ENCODE data around the gene ETV7. TPM values are rescaled to one million over a fixed set of nuclear protein-coding genes. Genes with fewer than 3 reads are reported as not detected.
A peak's percentile ranks its signal among the peaks of the same experiment; 100 is the strongest.

The ETV7 gene
- not detected for polyA plus RNA-seq (2013, experiment 1 of 2)
- polyA plus RNA-seq (2013, experiment 2 of 2) = not detected

GRCh38 chr6:36387440-36388303 lies at the start of gene ETV7:
ETV7 (minus strand) TSS chr6:36387669; CDS start chr6:36387541, 128 bp downstream.
- Histone ChIP-seq H3K4me3 (ENCODE audit: extremely low read depth, insufficient read depth, low read length, poor library complexity, severe bottlenecking) (peak within 1 kb of the TSS; percentile 31), H3K9me3 (ENCODE audit: control insufficient read depth, low read length) (no peaks in the 10 kb centered on the region), H3K27ac (ENCODE audit: low read depth, low read length, severe bottlenecking) (no peak within 1 kb of the TSS), H3K36me3 (ENCODE audit: control insufficient read depth, insufficient read depth, low read length) (no peaks in the 10 kb centered on the region), H3K4me1 (ENCODE audit: control insufficient read depth, insufficient read depth, low read length, poor library complexity, severe bottlenecking) (peaks cover 14% of the 10 kb centered on the region)
- 5 to 10% methylated on average over 52 to 61 of the region's 65 CpGs for WGBS, 2 experiments (ENCODE audit: insufficient coverage in 2 of 2)

DNA sequence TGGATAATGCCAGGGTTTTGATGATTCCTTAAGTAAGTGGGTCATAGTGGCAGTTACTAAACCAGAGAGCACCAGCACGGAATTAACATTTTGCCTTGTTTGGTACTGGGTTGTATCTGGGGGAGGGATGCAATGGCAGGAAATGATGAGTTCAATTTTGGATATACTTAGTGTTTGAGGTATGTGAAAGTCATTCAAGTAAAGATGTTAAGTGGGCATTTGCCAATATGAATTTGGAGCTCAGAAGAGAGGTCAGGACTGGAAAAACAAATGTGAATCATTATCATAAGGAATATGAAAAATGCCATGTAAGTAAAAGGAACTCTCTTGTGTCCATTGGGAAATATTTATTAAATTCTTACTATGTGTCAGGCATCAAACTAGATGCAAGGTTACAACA lies 49.0 kb upstream of the ETV7 start:
- Histone ChIP-seq H3K9me3 (ENCODE audit: control insufficient read depth, low read length) (no peaks in the 10 kb centered on the region), H3K4me3 (ENCODE audit: extremely low read depth, insufficient read depth, low read length, poor library complexity, severe bottlenecking) (no peak overlapping the region), H3K4me1 (ENCODE audit: control insufficient read depth, insufficient read depth, low read length, poor library complexity, severe bottlenecking) (peaks cover 27% of the 10 kb centered on the region), H3K36me3 (ENCODE audit: control insufficient read depth, insufficient read depth, low read length) (no peaks in the 10 kb centered on the region), H3K27ac (ENCODE audit: low read depth, low read length, severe bottlenecking) (no peak overlapping the region)
- 100% methylated on average over 1 of the region's 1 CpG for WGBS, 2 experiments (ENCODE audit: insufficient coverage in 2 of 2)

DNA sequence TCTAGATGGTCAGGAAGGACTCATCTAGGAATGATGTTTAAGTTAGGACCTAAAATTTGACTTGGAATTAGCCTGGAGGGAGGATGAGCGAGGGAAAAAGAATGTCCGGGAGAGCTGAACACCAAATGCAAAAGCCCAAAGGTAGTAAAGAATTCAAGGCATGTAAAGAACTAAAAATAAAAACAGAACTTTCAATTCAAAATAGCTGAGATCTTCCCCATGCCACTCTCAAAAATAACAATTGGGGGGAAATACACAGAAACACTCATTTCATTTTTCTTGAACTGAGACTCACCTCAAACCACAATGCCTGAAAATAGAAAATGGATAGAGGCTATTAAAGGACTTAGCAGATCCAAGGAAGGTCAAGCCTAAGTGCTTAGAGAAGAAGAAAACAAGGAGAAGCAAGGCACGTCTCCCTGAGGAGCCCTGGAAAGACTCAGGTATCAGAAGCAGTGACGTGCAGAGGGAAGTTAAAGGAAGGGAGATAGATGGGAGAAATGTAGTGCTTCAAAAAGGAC lies 44.7 kb upstream of the ETV7 start:
- H3K4me3 ChIP-seq (ENCODE audit: extremely low read depth, insufficient read depth, low read length, poor library complexity, severe bottlenecking) = no peak overlapping the region
- peaks cover 25% of the 10 kb centered on the region for H3K4me1 ChIP-seq (ENCODE audit: control insufficient read depth, insufficient read depth, low read length, poor library complexity, severe bottlenecking)
- H3K9me3 ChIP-seq (ENCODE audit: control insufficient read depth, low read length) = no peaks in the 10 kb centered on the region
- H3K27ac ChIP-seq (ENCODE audit: low read depth, low read length, severe bottlenecking) = peak overlapping the region; percentile 86
- WGBS, 2 experiments (ENCODE audit: insufficient coverage in 2 of 2) = 52 to 84% methylated on average over 2 of the region's 4 CpGs
- H3K36me3 ChIP-seq (ENCODE audit: control insufficient read depth, insufficient read depth, low read length) = no peaks in the 10 kb centered on the region

DNA sequence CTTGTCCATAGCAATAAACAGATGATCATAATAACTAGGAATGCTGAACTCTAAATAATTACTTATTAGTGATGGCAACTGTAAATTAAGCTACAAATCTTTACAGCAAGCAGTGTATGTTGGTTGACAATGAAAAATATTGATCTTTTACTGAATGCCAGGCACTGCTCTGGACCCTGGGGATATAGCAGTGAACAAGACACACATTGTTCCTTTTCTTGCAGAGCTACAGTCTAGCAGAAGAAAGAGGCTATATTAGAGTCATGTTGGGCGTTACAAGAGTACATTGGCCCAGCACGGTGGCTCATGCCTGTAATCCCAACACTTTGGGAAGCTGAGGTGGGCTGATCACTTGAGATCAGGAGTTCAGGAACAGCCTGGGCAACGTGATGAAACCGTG lies 43.7 kb upstream of the ETV7 start:
- H3K27ac ChIP-seq (ENCODE audit: low read depth, low read length, severe bottlenecking) = no peak overlapping the region
- no peaks in the 10 kb centered on the region for H3K36me3 ChIP-seq (ENCODE audit: control insufficient read depth, insufficient read depth, low read length)
- WGBS, 2 experiments (ENCODE audit: insufficient coverage in 2 of 2) = 92 to 97% methylated on average over 4 of the region's 4 CpGs
- H3K4me3 ChIP-seq (ENCODE audit: extremely low read depth, insufficient read depth, low read length, poor library complexity, severe bottlenecking) = no peak overlapping the region
- H3K9me3 ChIP-seq (ENCODE audit: control insufficient read depth, low read length) = no peaks in the 10 kb centered on the region
- peaks cover 25% of the 10 kb centered on the region for H3K4me1 ChIP-seq (ENCODE audit: control insufficient read depth, insufficient read depth, low read length, poor library complexity, severe bottlenecking)

DNA sequence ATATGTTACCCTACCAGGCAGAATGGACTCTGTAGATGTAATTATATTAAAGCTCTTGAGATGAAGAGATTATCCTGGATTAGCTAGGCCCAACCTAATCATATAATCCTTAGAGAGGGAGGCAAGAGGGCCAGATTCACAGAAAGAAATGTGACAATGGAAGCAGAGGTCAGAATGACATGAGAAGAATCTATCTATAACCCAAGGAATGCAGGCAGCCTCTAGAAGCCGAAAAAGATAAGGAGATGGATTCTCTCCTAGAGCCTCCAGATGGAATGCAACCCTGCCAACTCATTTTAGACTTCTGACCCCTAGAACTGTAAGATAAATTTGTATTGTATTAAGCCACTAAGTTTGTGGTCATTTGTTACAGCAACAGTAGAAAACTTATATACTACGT lies 42.9 kb upstream of the ETV7 start:
- H3K27ac ChIP-seq (ENCODE audit: low read depth, low read length, severe bottlenecking) = peak overlapping the region; percentile 46
- H3K36me3 ChIP-seq (ENCODE audit: control insufficient read depth, insufficient read depth, low read length) = no peaks in the 10 kb centered on the region
- no peak overlapping the region for H3K4me3 ChIP-seq (ENCODE audit: extremely low read depth, insufficient read depth, low read length, poor library complexity, severe bottlenecking)
- H3K4me1 ChIP-seq (ENCODE audit: control insufficient read depth, insufficient read depth, low read length, poor library complexity, severe bottlenecking) = peaks cover 21% of the 10 kb centered on the region
- WGBS, 2 experiments (ENCODE audit: insufficient coverage in 2 of 2) = no CpG with 5 or more reads among the region's 2 CpGs
- no peaks in the 10 kb centered on the region for H3K9me3 ChIP-seq (ENCODE audit: control insufficient read depth, low read length)

DNA sequence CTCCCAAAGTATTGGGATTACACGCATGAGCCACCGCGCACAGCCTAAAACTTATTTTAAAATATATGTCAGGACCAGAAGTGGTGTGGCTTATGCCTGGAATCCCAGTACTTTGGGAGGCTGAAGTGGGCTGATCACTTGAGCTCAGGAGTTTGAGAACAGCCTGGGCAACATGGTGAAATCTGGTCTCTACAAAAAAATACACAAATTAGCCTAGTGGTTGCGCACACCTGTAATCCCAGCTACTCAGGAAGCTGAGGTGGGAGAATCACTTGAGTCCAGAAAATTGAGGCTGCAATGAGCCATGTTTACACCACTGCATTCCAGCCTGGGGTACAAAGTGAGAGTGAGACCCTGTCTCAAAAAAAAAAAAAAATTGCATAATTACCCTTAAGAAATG lies 41.4 kb upstream of the ETV7 start:
- Histone ChIP-seq H3K4me1 (ENCODE audit: control insufficient read depth, insufficient read depth, low read length, poor library complexity, severe bottlenecking) (peaks cover 21% of the 10 kb centered on the region), H3K36me3 (ENCODE audit: control insufficient read depth, insufficient read depth, low read length) (no peaks in the 10 kb centered on the region), H3K4me3 (ENCODE audit: extremely low read depth, insufficient read depth, low read length, poor library complexity, severe bottlenecking) (no peak overlapping the region), H3K9me3 (ENCODE audit: control insufficient read depth, low read length) (no peaks in the 10 kb centered on the region), H3K27ac (ENCODE audit: low read depth, low read length, severe bottlenecking) (no peak overlapping the region)
- WGBS, 2 experiments (ENCODE audit: insufficient coverage in 2 of 2) = 97 to 100% methylated on average over 1 to 3 of the region's 4 CpGs

DNA sequence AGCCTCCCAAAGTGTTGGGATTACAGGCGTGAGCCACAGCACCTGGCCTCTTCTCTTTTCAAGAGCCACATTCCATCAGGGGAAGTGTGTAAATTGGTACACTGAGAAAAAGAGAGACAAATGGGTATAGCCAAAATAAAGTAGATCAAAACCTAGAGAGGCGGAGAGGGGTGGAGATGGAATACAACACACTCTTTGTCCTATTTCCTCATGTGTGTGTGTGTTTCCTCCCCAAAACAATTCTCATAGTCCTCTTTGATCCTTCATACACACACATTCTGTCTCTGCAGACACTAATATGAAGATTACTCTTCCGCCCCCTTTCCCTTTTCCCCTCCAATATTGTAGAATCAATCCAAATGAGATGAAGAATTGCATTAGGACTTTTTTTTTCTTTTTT lies 39.2 kb upstream of the ETV7 start:
- Histone ChIP-seq H3K9me3 (ENCODE audit: control insufficient read depth, low read length) (no peaks in the 10 kb centered on the region), H3K27ac (ENCODE audit: low read depth, low read length, severe bottlenecking) (no peak overlapping the region), H3K36me3 (ENCODE audit: control insufficient read depth, insufficient read depth, low read length) (no peaks in the 10 kb centered on the region), H3K4me1 (ENCODE audit: control insufficient read depth, insufficient read depth, low read length, poor library complexity, severe bottlenecking) (peaks cover 13% of the 10 kb centered on the region), H3K4me3 (ENCODE audit: extremely low read depth, insufficient read depth, low read length, poor library complexity, severe bottlenecking) (no peak overlapping the region)
- no CpG with 5 or more reads among the region's 3 CpGs for WGBS, 2 experiments (ENCODE audit: insufficient coverage in 2 of 2)

DNA sequence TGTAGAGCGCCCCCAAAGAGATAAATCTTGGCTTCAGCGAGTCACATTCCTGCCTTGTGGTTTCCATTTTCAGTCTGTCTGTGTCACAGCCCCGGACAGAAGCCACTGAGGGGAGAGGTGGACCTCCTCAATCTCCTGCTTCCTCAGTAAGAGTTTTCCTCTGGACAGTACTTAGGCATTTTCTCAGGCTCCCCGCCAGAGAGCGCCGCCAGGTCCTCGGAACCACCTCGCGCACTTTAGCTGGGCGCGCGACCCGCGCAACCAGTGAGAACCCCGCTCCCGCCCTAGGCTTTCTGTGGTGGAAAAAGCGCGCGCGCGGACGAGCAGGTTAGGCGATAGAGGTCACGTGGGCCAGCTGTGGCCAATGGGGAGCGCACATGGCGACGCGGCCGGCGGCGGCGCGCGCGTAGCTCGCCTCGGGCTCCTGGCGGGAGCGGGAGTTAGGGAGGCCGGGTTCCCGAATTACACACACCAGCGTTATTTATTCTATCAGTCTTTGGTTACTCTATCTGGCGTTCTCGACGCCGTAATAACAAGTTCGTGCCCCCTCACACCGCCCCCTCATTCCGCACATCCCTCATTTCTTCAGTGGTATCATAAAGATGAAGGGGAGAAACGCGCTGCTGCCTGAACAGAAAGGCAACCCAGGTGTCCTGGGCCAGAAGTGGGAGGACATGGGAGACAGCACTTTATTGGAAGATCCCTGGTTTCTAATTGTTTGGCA lies 35.8 kb upstream of the ETV7 start:
- H3K27ac ChIP-seq (ENCODE audit: low read depth, low read length, severe bottlenecking) = peak overlapping the region; percentile 83
- H3K36me3 ChIP-seq (ENCODE audit: control insufficient read depth, insufficient read depth, low read length) = no peaks in the 10 kb centered on the region
- peaks cover 5% of the 10 kb centered on the region for H3K4me1 ChIP-seq (ENCODE audit: control insufficient read depth, insufficient read depth, low read length, poor library complexity, severe bottlenecking)
- H3K9me3 ChIP-seq (ENCODE audit: control insufficient read depth, low read length) = no peaks in the 10 kb centered on the region
- WGBS, 2 experiments (ENCODE audit: insufficient coverage in 2 of 2) = 2 to 3% methylated on average over 34 to 40 of the region's 51 CpGs
- H3K4me3 ChIP-seq (ENCODE audit: extremely low read depth, insufficient read depth, low read length, poor library complexity, severe bottlenecking) = peak overlapping the region; percentile 29

DNA sequence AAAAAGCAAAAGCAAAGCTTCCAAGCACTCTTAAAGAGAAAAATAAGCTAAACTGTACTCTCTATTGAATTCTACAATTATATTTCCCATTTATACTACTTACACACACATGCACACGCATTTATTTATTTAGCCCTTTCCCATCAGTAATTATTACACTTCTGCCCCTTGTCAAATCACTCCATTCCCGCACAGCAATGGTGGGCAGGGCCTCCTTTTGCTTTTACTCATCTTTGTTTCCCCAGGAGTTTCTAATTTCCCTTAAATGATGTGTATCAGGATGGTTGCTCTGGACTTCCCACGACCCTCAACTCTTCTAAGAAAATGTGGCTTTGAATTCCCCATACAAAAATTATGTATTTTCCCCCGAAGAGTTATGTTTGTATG lies 35.2 kb upstream of the ETV7 start:
- Histone ChIP-seq H3K36me3 (ENCODE audit: control insufficient read depth, insufficient read depth, low read length) (no peaks in the 10 kb centered on the region), H3K27ac (ENCODE audit: low read depth, low read length, severe bottlenecking) (peak overlapping the region; percentile 83), H3K4me1 (ENCODE audit: control insufficient read depth, insufficient read depth, low read length, poor library complexity, severe bottlenecking) (peaks cover 8% of the 10 kb centered on the region), H3K9me3 (ENCODE audit: control insufficient read depth, low read length) (no peaks in the 10 kb centered on the region), H3K4me3 (ENCODE audit: extremely low read depth, insufficient read depth, low read length, poor library complexity, severe bottlenecking) (peak overlapping the region; percentile 20)
- 85% methylated on average over 2 of the region's 4 CpGs; no CpG with 5 or more reads in 1 of the 2 experiments for WGBS, 2 experiments (ENCODE audit: insufficient coverage in 2 of 2)

DNA sequence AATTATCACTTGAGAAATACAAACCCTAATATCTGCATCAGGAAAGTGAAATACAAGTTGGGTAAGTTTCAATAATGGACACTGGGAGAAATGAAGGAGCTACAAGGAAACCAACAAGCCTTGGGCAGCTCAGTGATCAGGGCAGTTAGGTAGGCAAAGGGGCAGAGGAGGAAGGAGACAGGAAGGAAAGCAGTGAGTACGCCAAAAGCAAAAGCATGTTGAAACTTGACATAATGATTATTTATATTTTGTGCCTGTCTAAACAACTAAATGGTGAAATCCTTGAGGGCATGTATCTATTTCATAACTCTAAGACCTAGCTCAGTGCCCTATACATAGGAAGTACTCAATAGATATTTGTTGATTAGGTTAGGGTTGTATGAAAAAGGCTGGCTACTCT lies 31.8 kb upstream of the ETV7 start:
- Histone ChIP-seq H3K36me3 (ENCODE audit: control insufficient read depth, insufficient read depth, low read length) (no peaks in the 10 kb centered on the region), H3K27ac (ENCODE audit: low read depth, low read length, severe bottlenecking) (no peak overlapping the region), H3K4me3 (ENCODE audit: extremely low read depth, insufficient read depth, low read length, poor library complexity, severe bottlenecking) (no peak overlapping the region), H3K9me3 (ENCODE audit: control insufficient read depth, low read length) (no peaks in the 10 kb centered on the region), H3K4me1 (ENCODE audit: control insufficient read depth, insufficient read depth, low read length, poor library complexity, severe bottlenecking) (peaks cover 8% of the 10 kb centered on the region)
- WGBS, 2 experiments (ENCODE audit: insufficient coverage in 2 of 2) = 100% methylated on average over 1 of the region's 1 CpG; no CpG with 5 or more reads in 1 of the 2 experiments
